Skin of body (tissue), 2 donors: ENCODE measurements around the gene FOXJ1. TPM values are rescaled to one million over a fixed set of nuclear protein-coding genes. Genes with fewer than 3 reads are reported as not detected.

Experiments
- DNase-seq: peaks from one replicate; lab custom pipeline; 2025; lab: John Stamatoyannopoulos, UW
- total RNA-seq: library from RNA; depleted of rRNA; stranded (reverse); fragments of >200 nt; gene quantifications from one replicate; pipeline ENCODE4 v1.2.3, GENCODE V29; 2014

Gene FOXJ1
- total RNA-seq, 1 donor from 2014 or later: 0.30 TPM

- no peak for DNase-seq
These were observed 20.7 kb upstream of the FOXJ1 start for GRCh38 chr17:76161619-76162266.

- DNase-seq: no peak
These were observed 20.0 kb upstream of the FOXJ1 start for GRCh38 chr17:76160896-76161528.

GRCh38 chr17:76159157-76159556 is 18.1 kb upstream of the FOXJ1 start:
- no peak for DNase-seq

- no peak for DNase-seq
These were observed 16.7 kb upstream of the FOXJ1 start for GRCh38 chr17:76157759-76158158.

GRCh38 chr17:76156662-76156991 is 15.6 kb upstream of the FOXJ1 start:
- no peak for DNase-seq

- no peak for DNase-seq
These were observed 15.1 kb upstream of the FOXJ1 start for GRCh38 chr17:76155988-76156661.

GRCh38 chr17:76154936-76155845 is 14.1 kb upstream of the FOXJ1 start:
- DNase-seq: no peak

GRCh38 chr17:76154292-76154691 is 13.2 kb upstream of the FOXJ1 start:
- DNase-seq: no peak

GRCh38 chr17:76153640-76154039 is 12.6 kb upstream of the FOXJ1 start:
- DNase-seq: no peak

- DNase-seq: no peak
These were observed 12.2 kb upstream of the FOXJ1 start for GRCh38 chr17:76153202-76153601.

- no peak for DNase-seq
These were observed 11.5 kb upstream of the FOXJ1 start for GRCh38 chr17:76152591-76152990.

GRCh38 chr17:76151896-76152454 is 10.9 kb upstream of the FOXJ1 start:
- DNase-seq: no peak

GRCh38 chr17:76150712-76151622 is 9.9 kb upstream of the FOXJ1 start:
- no peak for DNase-seq

- no peak for DNase-seq
These were observed 8.2 kb upstream of the FOXJ1 start for GRCh38 chr17:76149214-76149613.

GRCh38 chr17:76148015-76148326 is 6.9 kb upstream of the FOXJ1 start:
- no peak for DNase-seq

- no peak for DNase-seq
These were observed 6.4 kb upstream of the FOXJ1 start for GRCh38 chr17:76147211-76148014.

GRCh38 chr17:76146053-76146851 is 5.2 kb upstream of the FOXJ1 start:
- DNase-seq: no peak

GRCh38 chr17:76145231-76146052 is 4.4 kb upstream of the FOXJ1 start:
- no peak for DNase-seq
